GM23338 (cell line): ENCODE results near the gene RPGRIP1L. TPM values are rescaled to one million over a fixed set of nuclear protein-coding genes. Genes with fewer than 3 reads are reported as not detected.

Source experiments
- ATAC-seq: fragments of 200-7000 bp; cut with Tn5 transposase; 3 replicates; pipeline ENCODE4 v1.9.1; 2020
- DNase-seq: peaks from one replicate; pipeline ENCODE4 v3.0.0-alpha.2; 2015; ENCODE audit warnings: low spot score
- H2AFZ ChIP-seq: fragments of 200-600 bp; sonication (generic); 2 replicates; pipeline ENCODE4 v1.8.0; 2016; ENCODE audit warnings: antibody characterized with exemption, mild to moderate bottlenecking, moderate library complexity
- H3F3A ChIP-seq: fragments of 200-600 bp; sonication (generic); replicated peaks from 2 replicates; pipeline ENCODE4 v1.8.0; 2017; ENCODE audit warnings: antibody characterized with exemption, mixed run types, low read depth
- H3K27ac ChIP-seq: fragments of 200-600 bp; sonication (generic); 2 replicates; pipeline ENCODE4 v1.6.1; 2016; ENCODE audit warnings: low read depth
- H3K27me3 ChIP-seq: fragments of 200-600 bp; sonication (generic); 2 replicates; pipeline ENCODE4 v1.8.0; 2016; ENCODE audit warnings: mild to moderate bottlenecking, mixed run types, moderate library complexity; ENCODE audit not compliant: insufficient read depth
- H3K36me3 ChIP-seq: fragments of 200-600 bp; sonication (generic); 2 replicates; pipeline ENCODE4 v1.8.0; 2016; ENCODE audit warnings: mild to moderate bottlenecking; ENCODE audit not compliant: insufficient read depth
- H3K4me1 ChIP-seq: fragments of 200-600 bp; sonication (generic); 2 replicates; pipeline ENCODE4 v1.8.0; 2016; ENCODE audit warnings: mild to moderate bottlenecking, moderate library complexity; ENCODE audit not compliant: insufficient read depth
- H3K4me2 ChIP-seq: fragments of 200-600 bp; sonication (generic); 2 replicates; pipeline ENCODE4 v1.7.1; 2017; ENCODE audit warnings: mixed run types
- H3K4me3 ChIP-seq: fragments of 200-600 bp; sonication (generic); 2 replicates; pipeline ENCODE4 v1.6.1; 2016; ENCODE audit warnings: mixed run types
- H3K79me2 ChIP-seq: fragments of 200-600 bp; sonication (generic); replicated peaks from 2 replicates; pipeline ENCODE4 v1.8.0; 2017; ENCODE audit warnings: mild to moderate bottlenecking; ENCODE audit not compliant: insufficient read depth
- H3K9me2 ChIP-seq: fragments of 200-600 bp; sonication (generic); 2 replicates; pipeline ENCODE4 v1.8.0; 2017; ENCODE audit not compliant: insufficient read depth
- H4K20me1 ChIP-seq: fragments of 200-600 bp; sonication (generic); replicated peaks from 2 replicates; pipeline ENCODE4 v1.8.0; 2017; ENCODE audit warnings: mild to moderate bottlenecking; ENCODE audit not compliant: insufficient read depth
- H3K27ac Mint-ChIP-seq: 2 replicates; pipeline ENCODE4 v1.8.0; 2020; ENCODE audit warnings: inconsistent platforms, mild to moderate bottlenecking, moderate library complexity, mixed read lengths
- H3K27me3 Mint-ChIP-seq: 3 replicates; pipeline ENCODE4 v1.8.0; 2022; ENCODE audit warnings: low read depth, mild to moderate bottlenecking, moderate library complexity, mixed read lengths, inconsistent platforms; ENCODE audit not compliant: insufficient read depth, poor library complexity
- H3K36me3 Mint-ChIP-seq: 3 replicates; pipeline ENCODE4 v1.8.0; 2021; ENCODE audit warnings: low read depth, mild to moderate bottlenecking, inconsistent platforms, moderate library complexity, mixed read lengths
- H3K4me1 Mint-ChIP-seq: 3 replicates; pipeline ENCODE4 v1.8.0; 2020; ENCODE audit warnings: mild to moderate bottlenecking, inconsistent platforms, mixed read lengths
- H3K4me3 Mint-ChIP-seq: 3 replicates; pipeline ENCODE4 v1.8.0; 2021; ENCODE audit warnings: moderate library complexity, mild to moderate bottlenecking, inconsistent platforms, mixed read lengths
- H3K9me3 Mint-ChIP-seq: 3 replicates; pipeline ENCODE4 v1.8.0; 2020; ENCODE audit warnings: moderate library complexity, mild to moderate bottlenecking, inconsistent platforms, mixed read lengths
- CREB1 ChIP-seq: fragments of 250-450 bp; sonication (Bioruptor Pico); IDR thresholded peaks from 2 replicates; pipeline ENCODE4 v1.5.0; 2020; ENCODE audit warnings: low read depth, mild to moderate bottlenecking, moderate library complexity
- CTCF ChIP-seq, 2 experiments: fragments of 200-600 bp in 1 of 2; sonication (generic) in 1 of 2; conservative IDR thresholded peaks; 2 replicates each; pipeline versions ENCODE4 v1.5.1 to v1.6.1; 2016 to 2017; ENCODE audit warnings: antibody characterized with exemption in 2 of 2, low read depth in 2 of 2, mild to moderate bottlenecking in 2 of 2, moderate library complexity in 1 of 2
- EZH2 ChIP-seq: fragments of 200-600 bp; sonication (generic); IDR thresholded peaks from one replicate; pipeline ENCODE4 v1.8.0; 2017; ENCODE audit warnings: antibody characterized with exemption, mild to moderate bottlenecking, low read depth; ENCODE audit not compliant: unreplicated experiment
- EZH2phosphoT487 ChIP-seq: fragments of 200-600 bp; sonication (generic); IDR thresholded peaks from one replicate; pipeline ENCODE4 v1.8.1; 2018; ENCODE audit warnings: antibody characterized with exemption; ENCODE audit not compliant: unreplicated experiment
- JUNB ChIP-seq: IDR thresholded peaks from one replicate; pipeline ENCODE4 v1.6.1; 2016; ENCODE audit warnings: antibody characterized with exemption; ENCODE audit not compliant: unreplicated experiment
- NANOG ChIP-seq: IDR thresholded peaks from 2 replicates; pipeline ENCODE4 v1.6.1; 2016; ENCODE audit warnings: antibody characterized with exemption, borderline replicate concordance
- POLR2AphosphoS5 ChIP-seq: IDR thresholded peaks from 2 replicates; pipeline ENCODE4 v1.6.1; 2016; ENCODE audit warnings: antibody characterized with exemption, low read depth
- REST ChIP-seq: IDR thresholded peaks from one replicate; pipeline ENCODE4 v1.6.1; 2018; ENCODE audit warnings: antibody characterized with exemption; ENCODE audit not compliant: unreplicated experiment
- STAT1 ChIP-seq: IDR thresholded peaks from one replicate; pipeline ENCODE4 v1.6.1; 2016; ENCODE audit warnings: antibody characterized with exemption; ENCODE audit not compliant: unreplicated experiment
- ZNF114 ChIP-seq: fragments of 250-450 bp; sonication (Bioruptor Pico); IDR thresholded peaks from 2 replicates; pipeline ENCODE4 v1.5.0; 2020; ENCODE audit warnings: mild to moderate bottlenecking, moderate library complexity
- ZNF331 ChIP-seq: fragments of 250-450 bp; sonication (Bioruptor Pico); IDR thresholded peaks from 2 replicates; pipeline ENCODE4 v1.5.0; 2020; ENCODE audit warnings: low read depth, mild to moderate bottlenecking, moderate library complexity
- ZNF462 ChIP-seq: fragments of 250-450 bp; sonication (Bioruptor Pico); IDR thresholded peaks from 2 replicates; pipeline ENCODE4 v1.5.0; 2020; ENCODE audit warnings: mild to moderate bottlenecking, moderate library complexity
- polyA plus RNA-seq: library from polyadenylated mRNA; unstranded; fragments of >200 nt; fragmentation: Nextera tagmentation; extraction: Ambion mirVana; gene quantifications from 2 replicates; pipeline ENCODE4 v1.2.1, GENCODE V29; 2016
- total RNA-seq: library from RNA; depleted of rRNA; stranded (reverse); fragments of >200 nt; shearing (Covaris generic); gene quantifications from 2 replicates; pipeline ENCODE4 v1.2.3, GENCODE V29; 2014
- TF ChIP-seq, protein P1 (sequence below): IDR thresholded peaks from 2 replicates; pipeline ENCODE4 v1.6.1; 2016; ENCODE audit warnings: antibody characterized with exemption

The RPGRIP1L gene
- total and polyA plus RNA-seq, 2 experiments from 2014 or later = 11.4 to 21.3 TPM

DNA sequence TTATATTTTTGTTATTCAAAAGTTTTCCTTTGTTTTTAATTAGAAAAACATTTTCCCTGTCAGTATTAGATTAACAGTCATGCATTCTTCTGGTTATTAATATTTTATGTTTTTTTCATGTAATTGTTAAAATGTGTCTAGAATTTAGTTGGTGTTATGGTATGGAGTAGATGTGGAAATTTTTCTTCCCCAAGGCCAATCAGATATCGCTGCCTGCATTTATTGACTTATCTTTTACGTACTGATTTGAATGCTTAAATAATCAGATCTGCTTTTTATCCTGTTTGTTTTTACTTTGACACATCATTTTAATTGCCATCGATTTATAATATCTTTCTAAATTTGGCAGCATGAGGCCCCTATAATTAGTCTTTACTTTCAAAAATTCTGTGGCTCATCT, 13.9 kb upstream of the RPGRIP1L start:
- Histone ChIP-seq H3K9me2 (no peaks in the 10 kb centered on the region), H3F3A (no peaks in the 10 kb centered on the region), H3K27me3 (no peaks in the 10 kb centered on the region), H3K4me3 (no peak overlapping the region), H3K79me2 (peaks cover 58% of the 10 kb centered on the region), H3K27ac (no peak overlapping the region), H2AFZ (no peak overlapping the region), H3K36me3 (no peaks in the 10 kb centered on the region), H3K4me2 (no peak overlapping the region), H3K4me1 (peaks cover 13% of the 10 kb centered on the region; the same call in 1 of the 2 replicates), H4K20me1 (no peaks in the 10 kb centered on the region)
- H3K27me3 Mint-ChIP-seq = no peaks in the 10 kb centered on the region
- no peak overlapping the region for H3K27ac Mint-ChIP-seq
- H3K36me3 Mint-ChIP-seq = no peaks in the 10 kb centered on the region
- TF ChIP-seq STAT1 = no peak
- TF ChIP-seq JUNB = no peak
- no peak for TF ChIP-seq ZNF462 (CRISPR knock-in tag)
- TF ChIP-seq ZNF331 (CRISPR knock-in tag) = no peak
- TF ChIP-seq CREB1 (CRISPR knock-in tag) = no peak
- TF ChIP-seq REST = no peak
- TF ChIP-seq, protein P1, sequence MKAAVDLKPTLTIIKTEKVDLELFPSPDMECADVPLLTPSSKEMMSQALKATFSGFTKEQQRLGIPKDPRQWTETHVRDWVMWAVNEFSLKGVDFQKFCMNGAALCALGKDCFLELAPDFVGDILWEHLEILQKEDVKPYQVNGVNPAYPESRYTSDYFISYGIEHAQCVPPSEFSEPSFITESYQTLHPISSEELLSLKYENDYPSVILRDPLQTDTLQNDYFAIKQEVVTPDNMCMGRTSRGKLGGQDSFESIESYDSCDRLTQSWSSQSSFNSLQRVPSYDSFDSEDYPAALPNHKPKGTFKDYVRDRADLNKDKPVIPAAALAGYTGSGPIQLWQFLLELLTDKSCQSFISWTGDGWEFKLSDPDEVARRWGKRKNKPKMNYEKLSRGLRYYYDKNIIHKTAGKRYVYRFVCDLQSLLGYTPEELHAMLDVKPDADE = no peak
- TF ChIP-seq CTCF (conservative IDR thresholded peaks at IDR 0.05; ENCODE audit: low read depth in 2 of 2) = no peak
- no peak for TF ChIP-seq EZH2phosphoT487
- no peak for TF ChIP-seq NANOG
- no peak for TF ChIP-seq EZH2
- TF ChIP-seq POLR2AphosphoS5 = no peak
- no peak for TF ChIP-seq ZNF114 (CRISPR knock-in tag)
- H3K9me3 Mint-ChIP-seq = no peaks in the 10 kb centered on the region
- ATAC-seq (no peak), DNase-seq (no peak)
- no peak overlapping the region for H3K4me3 Mint-ChIP-seq
- H3K4me1 Mint-ChIP-seq = peaks cover 16% of the 10 kb centered on the region
